Ishikawa (cell line): ENCODE results near the gene RABGEF1.

Experiments used
- CEBPB ChIP-seq: IDR thresholded peaks from 2 replicates; pipeline ENCODE4 v1.6.1; 2012
- CREB1 ChIP-seq: IDR thresholded peaks from 2 replicates; pipeline ENCODE4 v1.6.1; 2012; ENCODE audit warnings: low read depth
- EGR1 ChIP-seq: IDR thresholded peaks from 2 replicates; pipeline ENCODE4 v1.6.1; 2012
- EP300 ChIP-seq: IDR thresholded peaks from 2 replicates; pipeline ENCODE4 v1.6.1; 2012; ENCODE audit warnings: borderline replicate concordance
- FOXM1 ChIP-seq: IDR thresholded peaks from 2 replicates; pipeline ENCODE4 v1.6.1; 2012; ENCODE audit warnings: low read depth, borderline replicate concordance
- NFIC ChIP-seq: IDR thresholded peaks from 2 replicates; pipeline ENCODE4 v1.6.1; 2012
- RAD21 ChIP-seq: IDR thresholded peaks from 2 replicates; pipeline ENCODE4 v1.6.1; 2012; ENCODE audit warnings: low read depth
- TAF1 ChIP-seq: IDR thresholded peaks from 2 replicates; pipeline ENCODE4 v1.6.1; 2012; ENCODE audit warnings: low read depth, mild to moderate bottlenecking
- TCF12 ChIP-seq: IDR thresholded peaks from 2 replicates; pipeline ENCODE4 v1.6.1; 2012; ENCODE audit warnings: low read depth
- TEAD4 ChIP-seq: IDR thresholded peaks from 2 replicates; pipeline ENCODE4 v1.6.1; 2012
- YY1 ChIP-seq: IDR thresholded peaks from 2 replicates; pipeline ENCODE4 v1.6.1; 2012; ENCODE audit warnings: low read depth
- TF ChIP-seq, protein P1 (sequence below): IDR thresholded peaks from 2 replicates; pipeline ENCODE4 v1.6.1; 2012
- TF ChIP-seq, protein P2 (sequence below): IDR thresholded peaks from 2 replicates; pipeline ENCODE4 v1.6.1; 2012; ENCODE audit warnings: low read depth, mild to moderate bottlenecking

DNA sequence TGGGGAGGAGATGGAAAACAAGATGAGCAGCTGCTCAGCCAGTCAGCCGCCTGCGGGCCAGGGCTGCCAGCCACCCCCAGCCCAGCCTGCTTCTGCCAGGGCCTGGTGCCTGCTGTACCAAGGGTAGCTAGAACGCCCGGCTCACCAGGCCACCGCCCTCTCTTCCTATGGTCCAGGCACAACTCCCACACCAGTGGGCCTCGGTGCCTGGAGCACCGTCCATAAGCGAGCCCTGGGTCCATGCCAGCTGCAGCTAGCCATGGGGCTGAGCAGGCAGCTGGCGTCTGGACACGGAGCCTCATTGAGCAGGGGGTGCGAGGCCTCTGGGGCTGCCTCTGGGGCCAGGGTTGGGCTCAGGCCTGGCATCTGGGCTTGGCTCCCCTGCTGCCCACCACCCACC is 8.5 kb upstream of the RABGEF1 start:
- TF ChIP-seq YY1 (no peak), RAD21 (no peak), CEBPB (no peak), CREB1 (no peak), TAF1 (no peak), TCF12 (no peak), EGR1 (no peak), NFIC (no peak), TEAD4 (no peak), EP300 (no peak), FOXM1 (no peak)
- TF ChIP-seq, protein P1, sequence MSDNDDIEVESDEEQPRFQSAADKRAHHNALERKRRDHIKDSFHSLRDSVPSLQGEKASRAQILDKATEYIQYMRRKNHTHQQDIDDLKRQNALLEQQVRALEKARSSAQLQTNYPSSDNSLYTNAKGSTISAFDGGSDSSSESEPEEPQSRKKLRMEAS: no peak
- TF ChIP-seq, protein P2, sequence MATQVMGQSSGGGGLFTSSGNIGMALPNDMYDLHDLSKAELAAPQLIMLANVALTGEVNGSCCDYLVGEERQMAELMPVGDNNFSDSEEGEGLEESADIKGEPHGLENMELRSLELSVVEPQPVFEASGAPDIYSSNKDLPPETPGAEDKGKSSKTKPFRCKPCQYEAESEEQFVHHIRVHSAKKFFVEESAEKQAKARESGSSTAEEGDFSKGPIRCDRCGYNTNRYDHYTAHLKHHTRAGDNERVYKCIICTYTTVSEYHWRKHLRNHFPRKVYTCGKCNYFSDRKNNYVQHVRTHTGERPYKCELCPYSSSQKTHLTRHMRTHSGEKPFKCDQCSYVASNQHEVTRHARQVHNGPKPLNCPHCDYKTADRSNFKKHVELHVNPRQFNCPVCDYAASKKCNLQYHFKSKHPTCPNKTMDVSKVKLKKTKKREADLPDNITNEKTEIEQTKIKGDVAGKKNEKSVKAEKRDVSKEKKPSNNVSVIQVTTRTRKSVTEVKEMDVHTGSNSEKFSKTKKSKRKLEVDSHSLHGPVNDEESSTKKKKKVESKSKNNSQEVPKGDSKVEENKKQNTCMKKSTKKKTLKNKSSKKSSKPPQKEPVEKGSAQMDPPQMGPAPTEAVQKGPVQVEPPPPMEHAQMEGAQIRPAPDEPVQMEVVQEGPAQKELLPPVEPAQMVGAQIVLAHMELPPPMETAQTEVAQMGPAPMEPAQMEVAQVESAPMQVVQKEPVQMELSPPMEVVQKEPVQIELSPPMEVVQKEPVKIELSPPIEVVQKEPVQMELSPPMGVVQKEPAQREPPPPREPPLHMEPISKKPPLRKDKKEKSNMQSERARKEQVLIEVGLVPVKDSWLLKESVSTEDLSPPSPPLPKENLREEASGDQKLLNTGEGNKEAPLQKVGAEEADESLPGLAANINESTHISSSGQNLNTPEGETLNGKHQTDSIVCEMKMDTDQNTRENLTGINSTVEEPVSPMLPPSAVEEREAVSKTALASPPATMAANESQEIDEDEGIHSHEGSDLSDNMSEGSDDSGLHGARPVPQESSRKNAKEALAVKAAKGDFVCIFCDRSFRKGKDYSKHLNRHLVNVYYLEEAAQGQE: no peak
